GM12864 (cell line): ENCODE results near the gene LIPK.
"Not testable (repeated sequence)": the region's sequence is repeated elsewhere in the genome, so short reads cannot be mapped to it uniquely, and the experiment has no call there.

ENCODE experiments used
- DNase-seq: peaks from one replicate; pipeline ENCODE4 v3.0.0-alpha.2; 2011; ENCODE audit warnings: low read depth
- H3K4me3 ChIP-seq: 2 replicates; pipeline ENCODE4 v1.5.1; 2011; ENCODE audit warnings: mild to moderate bottlenecking, low read depth, low read length, control low read depth
- CTCF ChIP-seq: IDR thresholded peaks from 2 replicates; pipeline ENCODE4 v1.5.1; 2011; ENCODE audit warnings: low read depth, mild to moderate bottlenecking, moderate library complexity, low read length, control low read depth, inconsistent platforms; ENCODE audit errors: missing control alignments

Gene LIPK

GRCh38 chr10:88687853-88688467, 18.1 kb upstream of the LIPK start:
- H3K4me3 ChIP-seq: no peak overlapping the region
- peak; percentile 5 for DNase-seq
- peak; percentile 63 for TF ChIP-seq CTCF

GRCh38 chr10:88689366-88689765, 16.7 kb upstream of the LIPK start:
- no peak for DNase-seq
- no peak overlapping the region for H3K4me3 ChIP-seq
- no peak for TF ChIP-seq CTCF

GRCh38 chr10:88693392-88694020, 12.5 kb upstream of the LIPK start:
- no peak overlapping the region for H3K4me3 ChIP-seq
- TF ChIP-seq CTCF: peak; percentile 3
- DNase-seq: no peak

- no peak for TF ChIP-seq CTCF
- DNase-seq: no peak
- no peak overlapping the region for H3K4me3 ChIP-seq
Measured at GRCh38 chr10:88702848-88703597, 3.0 kb upstream of the LIPK start.

GRCh38 chr10:88707429-88708155, 1.5 kb downstream of the LIPK start:
- TF ChIP-seq CTCF: no peak
- no peak overlapping the region for H3K4me3 ChIP-seq
- DNase-seq: no peak

- H3K4me3 ChIP-seq, DNase-seq: not testable (repeated sequence)
Measured at GRCh38 chr10:88709361-88709760, 3.3 kb downstream of the LIPK start.

- H3K4me3 ChIP-seq: no peak overlapping the region
- no peak for TF ChIP-seq CTCF
- no peak for DNase-seq
Measured at GRCh38 chr10:88715517-88715916, 9.5 kb downstream of the LIPK start.
